ENCODE measurements around the gene SPATA12.
"Not testable (repeated sequence)": the region's sequence is repeated elsewhere in the genome, so short reads cannot be mapped to it uniquely, and the experiment has no call there.

SPATA12 gene

GRCh38 chr3:57053122-57053521 lies 7.3 kb upstream of the SPATA12 start:
- DNase-seq, result no peak

DNA sequence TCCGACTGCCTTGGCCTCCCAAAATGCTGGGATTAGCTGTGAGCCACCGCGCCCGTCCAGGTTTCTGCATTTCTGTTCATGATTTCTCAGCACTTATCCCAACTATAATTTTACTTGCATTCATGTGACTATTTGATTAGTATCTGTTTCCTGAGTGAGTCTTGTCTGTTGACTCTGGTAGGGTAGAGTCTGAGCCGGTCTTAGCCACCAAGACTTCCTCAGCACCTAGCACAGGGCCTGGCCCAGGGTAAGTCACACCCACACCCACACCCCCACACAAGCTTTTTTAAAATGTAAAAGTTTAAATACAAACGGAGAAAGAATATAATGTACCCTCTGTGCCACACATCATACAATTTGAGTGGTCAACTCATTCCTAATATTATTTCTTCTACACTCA lies 3.1 kb upstream of the SPATA12 start:
- no peak for DNase-seq

GRCh38 chr3:57059411-57059810 lies 1.1 kb upstream of the SPATA12 start:
- DNase-seq, result no peak

DNA sequence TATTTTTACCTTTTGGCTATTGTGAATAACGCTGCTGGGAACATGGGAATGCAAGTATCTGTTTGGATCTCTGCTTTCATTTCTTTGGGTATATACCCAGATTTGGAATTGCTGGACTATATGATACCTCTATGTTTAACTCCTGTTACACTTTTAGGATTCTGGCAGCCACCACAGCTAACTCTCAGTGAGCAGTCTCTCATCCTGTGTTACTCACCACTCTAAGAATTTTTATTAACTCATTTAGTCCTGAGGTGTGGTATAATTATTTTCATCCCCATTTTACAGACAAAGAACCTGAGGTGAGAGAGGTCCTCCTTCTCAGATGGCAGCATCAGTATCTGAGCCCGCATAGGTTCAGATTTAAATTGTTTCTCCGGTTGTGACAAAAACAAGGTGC lies 1.1 kb downstream of the SPATA12 start:
- no peak for DNase-seq

DNA sequence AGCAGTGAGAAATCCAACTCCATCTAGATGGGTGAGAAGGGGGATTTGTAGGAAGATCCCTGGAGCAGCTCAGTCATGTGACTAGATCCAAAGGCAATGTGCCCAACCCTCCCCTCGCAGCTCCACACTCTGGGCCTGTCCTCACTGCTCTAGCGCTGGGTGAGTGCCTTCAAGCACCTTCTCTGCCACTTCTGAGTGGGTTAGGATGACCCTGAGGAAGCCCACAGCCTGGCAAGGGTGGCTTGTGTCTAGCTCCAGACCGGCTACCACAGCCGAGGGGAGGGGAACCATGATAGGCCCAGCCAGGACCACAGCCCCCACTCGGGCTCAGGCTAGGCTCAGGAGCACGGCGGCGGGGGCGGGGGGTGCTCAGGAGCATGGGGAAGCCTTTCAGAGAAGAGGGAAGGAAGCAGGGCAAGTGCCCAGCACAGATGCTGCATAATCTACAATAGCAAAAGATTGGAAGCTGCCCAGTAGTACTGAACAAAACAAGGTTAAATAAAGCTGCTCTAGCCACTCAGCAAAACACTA lies 1.7 kb downstream of the SPATA12 start:
- no peak for DNase-seq

- DNase-seq, result no peak
Observed at GRCh38 chr3:57063032-57063431, 2.6 kb downstream of the SPATA12 start.

- no peak for DNase-seq
Observed at GRCh38 chr3:57064001-57064400, 3.5 kb downstream of the SPATA12 start.

GRCh38 chr3:57064572-57064971 lies 4.1 kb downstream of the SPATA12 start:
- DNase-seq, result no peak

DNA sequence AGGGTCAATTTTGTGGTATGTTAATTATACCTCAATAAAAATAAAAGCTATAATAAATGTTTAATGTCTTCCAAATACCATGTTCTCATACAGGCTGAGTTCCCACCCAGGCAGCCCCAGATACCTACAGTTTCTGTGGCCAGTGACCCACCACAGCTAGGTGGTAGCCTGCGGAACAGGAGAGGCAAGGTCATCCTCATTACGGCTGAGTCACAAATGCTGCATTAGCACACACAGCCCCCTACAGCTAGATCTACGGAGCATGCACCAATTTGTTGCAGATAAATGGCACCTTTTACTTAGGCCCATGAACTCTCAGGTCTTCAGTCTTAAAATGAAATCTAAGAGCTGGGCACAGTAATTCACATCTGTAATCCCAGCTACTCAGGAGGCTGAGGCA lies 5.1 kb downstream of the SPATA12 start:
- no peak for DNase-seq

GRCh38 chr3:57066471-57066870 lies 6.0 kb downstream of the SPATA12 start:
- DNase-seq, result no peak

GRCh38 chr3:57068437-57069089 lies 8.1 kb downstream of the SPATA12 start:
- DNase-seq, result no peak

DNA sequence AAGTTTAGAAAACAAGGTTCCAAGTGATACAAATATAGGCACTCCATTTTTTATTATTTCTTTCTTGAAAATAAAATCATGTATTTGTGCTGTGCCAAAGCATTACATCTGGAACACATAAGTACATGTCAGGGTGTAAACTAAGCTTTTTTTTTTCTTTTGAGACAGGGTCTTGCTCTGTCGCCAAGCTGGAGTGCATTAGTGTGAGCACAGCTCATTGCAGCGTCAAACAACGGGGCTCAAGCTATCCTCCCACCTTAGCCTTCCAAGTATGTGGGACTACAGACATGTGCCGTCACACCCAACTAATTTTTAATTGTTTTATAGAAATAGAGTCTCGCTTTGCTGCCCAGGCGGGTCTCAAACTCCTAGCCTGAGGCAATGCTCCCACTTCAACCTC lies 9.0 kb downstream of the SPATA12 start:
- no peak for DNase-seq

GRCh38 chr3:57073628-57074027 lies 13.2 kb downstream of the SPATA12 start:
- DNase-seq, result no peak

DNA sequence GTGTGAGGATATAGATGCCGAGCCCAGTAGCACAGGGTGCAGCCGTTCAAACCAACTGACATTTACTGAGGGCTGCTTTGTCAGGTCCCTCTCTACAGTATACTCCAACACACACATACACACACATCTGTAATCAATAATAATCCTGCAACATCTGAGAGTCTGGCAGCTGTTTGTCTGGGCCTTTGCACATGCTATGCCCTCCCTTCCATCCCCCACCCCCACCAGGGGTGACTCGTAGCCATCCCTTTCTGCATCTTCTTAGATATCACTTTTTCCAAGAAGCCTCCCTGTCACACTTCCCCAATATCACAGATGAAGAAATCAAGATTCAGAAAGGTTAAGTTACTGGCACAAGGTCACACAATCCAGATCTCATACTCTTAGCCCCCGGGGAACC lies 13.7 kb downstream of the SPATA12 start:
- DNase-seq, result no peak

- no peak for DNase-seq
Observed at GRCh38 chr3:57076422-57076951, 16.0 kb downstream of the SPATA12 start.

DNA sequence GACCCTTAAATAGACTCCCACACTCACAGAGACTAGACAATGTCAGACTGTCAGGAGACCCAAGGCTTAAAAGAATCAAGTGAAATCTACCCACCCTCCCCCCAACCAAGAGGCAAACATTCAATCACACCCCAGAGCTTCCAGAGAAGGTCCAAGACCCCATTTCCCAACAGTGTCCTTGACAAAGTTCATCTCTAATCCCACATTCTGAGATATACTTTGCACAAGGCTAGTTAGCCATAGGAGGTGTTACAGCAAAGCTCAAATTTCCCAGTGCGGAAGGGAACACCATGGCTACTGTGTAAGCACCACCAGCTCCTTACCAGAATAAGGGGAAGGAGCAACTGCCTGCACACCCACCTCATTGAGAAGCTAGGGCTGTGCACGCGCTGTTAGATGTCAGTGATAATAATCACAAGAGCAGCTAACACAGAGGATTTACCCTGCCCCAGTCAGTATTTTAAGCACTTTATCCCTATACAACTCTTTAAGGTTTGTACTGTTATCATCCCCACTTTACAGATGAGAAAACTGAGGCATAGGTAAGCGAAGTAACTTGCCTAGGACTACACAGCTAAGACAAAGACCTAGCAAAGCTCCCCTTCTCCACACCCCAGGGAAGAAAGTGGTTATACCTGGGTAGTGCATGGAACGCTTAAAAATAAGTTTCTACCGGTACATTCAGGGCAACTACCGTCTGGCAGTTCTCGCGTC lies 17.3 kb downstream of the SPATA12 start:
- no peak for DNase-seq

DNA sequence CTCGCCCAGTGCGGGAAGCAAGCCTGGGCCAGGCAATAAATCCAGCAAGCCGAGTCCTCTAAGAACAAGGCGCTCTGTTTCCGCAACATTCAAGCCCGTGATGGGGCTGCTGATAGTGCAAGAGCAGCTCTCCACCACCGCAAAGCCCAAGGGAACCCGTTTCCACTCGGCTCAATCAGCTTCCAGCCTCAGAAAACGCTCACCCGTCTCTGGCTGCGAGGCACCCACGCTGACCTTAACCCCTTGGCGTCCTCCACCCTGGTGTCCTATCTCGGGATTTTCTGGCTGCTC lies 17.8 kb downstream of the SPATA12 start:
- peak in 1 of 2 experiments; percentile 2 for DNase-seq

DNA sequence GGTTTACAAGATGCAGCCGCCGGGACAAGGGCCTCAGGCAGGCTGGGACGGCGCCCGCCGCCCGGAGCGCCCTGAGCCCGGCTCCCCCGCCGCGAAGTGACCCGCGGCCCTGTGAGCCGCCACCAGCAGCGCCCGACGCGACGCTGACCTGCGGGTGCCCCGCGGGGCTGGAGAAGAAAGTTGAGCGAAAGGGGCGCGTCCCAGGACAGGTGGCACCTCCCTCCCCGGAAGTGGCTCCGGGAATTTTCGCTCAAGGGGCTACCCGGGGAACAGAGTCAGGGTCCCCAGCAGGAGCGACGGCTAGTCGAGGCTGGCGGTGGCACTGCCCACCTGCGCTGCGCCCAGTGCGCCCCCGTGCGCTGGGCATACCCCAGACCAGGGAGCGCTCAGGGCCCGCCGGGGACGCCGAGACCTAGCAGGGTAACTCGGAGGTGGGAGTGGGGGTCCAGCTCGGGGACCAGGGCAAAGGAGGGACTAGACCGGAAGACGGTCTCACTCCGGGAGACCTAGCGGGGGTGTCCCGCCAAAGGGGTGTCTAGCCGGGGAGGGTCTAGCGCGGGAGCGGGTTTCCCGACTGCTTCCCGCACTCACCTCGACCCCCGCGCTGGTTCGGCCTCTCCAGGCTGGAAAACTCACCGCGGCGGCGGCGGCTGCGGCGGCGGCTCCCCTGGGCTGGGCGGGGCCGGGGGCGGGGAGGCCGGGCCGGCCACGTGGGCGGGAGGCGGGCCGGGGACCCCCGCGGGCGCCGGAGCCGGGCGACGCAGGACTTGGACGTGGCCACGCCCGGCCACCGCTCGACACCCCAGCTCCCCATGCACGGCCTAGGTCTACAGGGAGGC lies 18.4 kb downstream of the SPATA12 start:
- peak in 1 of 2 experiments; percentile 24 for DNase-seq

GRCh38 chr3:57079474-57079831 lies 19.0 kb downstream of the SPATA12 start:
- no peak for DNase-seq

DNA sequence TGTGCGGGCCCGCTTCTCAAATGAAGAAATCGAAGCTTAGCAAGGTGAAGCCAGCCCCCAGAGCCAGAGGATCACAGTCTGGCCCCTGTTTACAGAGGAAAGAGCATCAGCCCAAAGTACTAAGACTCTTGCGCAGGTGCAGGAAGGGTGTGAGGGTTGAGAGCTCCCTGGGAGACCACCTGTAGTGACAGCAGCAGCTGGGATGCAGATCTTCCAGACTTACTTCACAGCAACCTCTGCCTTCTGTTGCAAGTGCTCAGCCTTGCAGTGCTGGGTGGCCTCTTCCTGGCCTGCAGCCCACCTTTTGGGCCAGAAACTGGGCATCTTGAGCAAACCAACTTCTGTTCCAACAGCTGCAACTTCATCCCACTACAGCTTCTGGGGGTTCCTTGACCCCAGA lies 19.7 kb downstream of the SPATA12 start:
- no peak for DNase-seq

GRCh38 chr3:57081173-57081572 lies 20.7 kb downstream of the SPATA12 start:
- no peak for DNase-seq

- no peak for DNase-seq
Observed at GRCh38 chr3:57082481-57082880, 22.0 kb downstream of the SPATA12 start.

DNA sequence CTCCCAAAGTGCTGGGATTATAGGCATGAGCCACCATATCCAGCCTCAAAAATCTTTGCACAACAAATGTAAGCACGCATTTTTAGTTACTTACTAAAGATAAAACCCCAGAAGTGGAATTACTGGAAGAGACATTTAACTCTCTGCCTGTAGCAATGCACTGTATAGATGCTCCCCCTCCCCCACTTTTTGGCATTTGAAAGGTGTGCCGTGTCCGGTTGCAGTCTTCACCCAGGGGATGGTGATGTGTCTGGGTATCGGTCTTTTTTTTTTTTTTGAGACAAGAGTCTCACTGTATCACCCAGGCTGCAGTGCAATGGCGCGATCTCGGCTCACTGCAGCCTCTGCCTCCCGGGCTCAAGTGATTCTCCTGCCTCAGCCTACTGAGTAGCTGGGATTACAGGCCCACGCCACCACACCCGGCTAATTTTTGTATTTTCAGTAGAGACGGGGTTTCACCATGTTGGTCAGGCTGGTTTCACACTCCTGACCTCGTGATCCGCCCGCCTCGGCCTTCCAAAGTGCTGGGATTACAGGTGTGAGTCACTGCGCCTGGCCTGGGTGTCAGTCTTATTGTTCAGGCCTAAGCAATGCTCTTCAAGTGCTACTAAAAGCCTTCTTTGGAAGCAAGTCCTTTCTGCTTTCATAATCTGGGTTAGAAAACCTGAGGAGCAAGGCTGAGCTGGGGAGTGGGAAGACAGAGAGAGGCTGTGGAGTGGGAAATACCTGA lies 23.0 kb downstream of the SPATA12 start:
- not testable (repeated sequence) for DNase-seq

Measured in stimulated activated CD4-positive, alpha-beta T cell treated with anti-CD3 and anti-CD28 coated beads, Interleukin-4, amount 100 ng/mL, for 4 hours (primary cell).